ENCODE results near the gene CCN5. TPM values are rescaled to one million over a fixed set of nuclear protein-coding genes. Genes with fewer than 3 reads are reported as not detected.
"Not testable (repeated sequence)": the region's sequence is repeated elsewhere in the genome, so short reads cannot be mapped to it uniquely, and the experiment has no call there.

Gene CCN5
- total RNA-seq, 1 donor from 2014 or later, result 134 TPM

DNA sequence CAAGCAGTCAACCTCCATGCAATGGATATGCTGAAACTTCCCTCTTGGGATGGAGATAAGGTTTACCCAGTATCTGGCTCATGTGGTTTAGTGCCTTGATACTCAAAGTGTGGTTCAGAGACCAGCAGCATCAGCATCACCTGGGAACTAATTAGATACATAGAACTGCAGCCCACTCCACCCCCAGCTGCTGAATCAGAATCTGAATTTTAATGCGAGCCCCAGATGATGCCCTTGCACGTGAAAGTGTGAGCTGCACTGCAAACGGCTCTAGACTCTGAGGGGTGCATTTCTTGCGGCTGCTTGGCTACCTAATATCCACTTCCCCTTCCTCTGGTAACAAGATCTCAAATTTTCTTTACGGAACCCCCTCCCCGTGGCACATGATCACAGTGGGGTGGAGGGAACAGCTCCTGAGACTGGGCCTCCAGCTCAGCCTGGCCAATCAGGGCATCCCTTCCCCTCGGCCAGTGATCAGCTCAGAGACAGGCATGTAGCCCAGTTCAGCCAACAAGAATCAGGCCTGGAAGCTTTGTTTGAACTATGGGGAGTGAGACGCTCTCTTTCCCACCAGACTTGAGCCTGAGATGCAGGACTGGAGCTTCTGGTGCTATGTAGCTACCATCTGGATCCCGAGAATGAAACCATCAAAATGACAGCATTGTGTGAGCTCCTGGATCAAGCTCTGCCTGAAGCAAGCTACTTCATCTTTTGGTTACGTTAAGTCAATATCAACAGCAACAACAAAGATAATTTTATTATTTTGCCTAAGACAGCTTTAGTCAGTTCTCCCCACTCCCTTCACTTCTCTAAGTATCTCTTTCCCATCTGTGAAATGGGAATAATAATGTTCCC lies 43.3 kb downstream of the CCN5 start:
- Histone ChIP-seq H3K9me3 (no peaks in the 10 kb centered on the region), H3K4me3 (no peak overlapping the region), H3K27ac (no peak overlapping the region), H3K4me1 (no peaks in the 10 kb centered on the region), H3K36me3 (no peaks in the 10 kb centered on the region), H3K27me3 (no peaks in the 10 kb centered on the region)
- TF ChIP-seq POLR2A (IDR thresholded peaks at IDR 0.05) (no peak), CTCF (IDR thresholded peaks at IDR 0.05) (no peak), POLR2AphosphoS5 (IDR thresholded peaks at IDR 0.05; ENCODE audit: insufficient read depth in 1 of 2, low read depth in 1 of 2) (no peak)
- no peak for DNase-seq (ENCODE audit: extremely low spot score in 2 of 2)
- intact Hi-C loops (cut with DNase I), result no loop called here

DNA sequence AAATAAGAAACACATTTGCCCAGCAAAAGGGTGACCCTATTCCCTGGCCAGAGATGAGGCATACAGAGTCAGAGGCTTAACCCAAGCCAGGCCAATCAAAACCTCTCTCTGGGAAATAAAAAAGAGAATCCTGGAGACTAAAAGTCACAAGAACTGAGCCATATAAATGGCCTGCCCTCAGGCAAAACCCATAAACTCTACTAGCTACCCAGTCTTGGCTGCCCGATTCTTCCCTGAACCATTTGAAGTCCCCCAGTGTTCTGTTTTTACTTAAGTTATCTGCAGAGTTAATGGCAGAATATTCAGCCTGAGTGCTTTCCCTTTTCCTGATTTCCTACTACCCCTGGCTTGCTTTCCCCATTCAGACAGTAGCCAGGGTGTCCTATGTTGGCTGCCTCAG lies 44.4 kb downstream of the CCN5 start:
- no peak overlapping the region for H3K27ac ChIP-seq
- no peak overlapping the region for H3K4me3 ChIP-seq
- no peaks in the 10 kb centered on the region for H3K27me3 ChIP-seq
- H3K36me3 ChIP-seq, result no peaks in the 10 kb centered on the region
- no peak for DNase-seq (ENCODE audit: extremely low spot score in 2 of 2)
- H3K4me1 ChIP-seq, result no peaks in the 10 kb centered on the region
- TF ChIP-seq POLR2A (IDR thresholded peaks at IDR 0.05) (no peak), CTCF (IDR thresholded peaks at IDR 0.05) (no peak), POLR2AphosphoS5 (IDR thresholded peaks at IDR 0.05; ENCODE audit: insufficient read depth in 1 of 2, low read depth in 1 of 2) (no peak)
- no peaks in the 10 kb centered on the region for H3K9me3 ChIP-seq
- intact Hi-C loops (cut with DNase I), result no loop called here

- Histone ChIP-seq H3K4me3 (no peak overlapping the region), H3K27ac (peak overlapping the region; percentile 46), H3K4me1 (no peaks in the 10 kb centered on the region), H3K36me3 (no peaks in the 10 kb centered on the region), H3K9me3 (no peaks in the 10 kb centered on the region), H3K27me3 (no peaks in the 10 kb centered on the region)
- no peak for TF ChIP-seq CTCF (IDR thresholded peaks at IDR 0.05)
- TF ChIP-seq POLR2AphosphoS5 (IDR thresholded peaks at IDR 0.05; ENCODE audit: insufficient read depth in 1 of 2, low read depth in 1 of 2), result no peak
- TF ChIP-seq POLR2A (IDR thresholded peaks at IDR 0.05), result no peak
- DNase-seq (ENCODE audit: extremely low spot score in 2 of 2), result no peak
- intact Hi-C loops (cut with DNase I), result no loop called here
These were observed 46.3 kb downstream of the CCN5 start for GRCh38 chr20:44761423-44761822.

DNA sequence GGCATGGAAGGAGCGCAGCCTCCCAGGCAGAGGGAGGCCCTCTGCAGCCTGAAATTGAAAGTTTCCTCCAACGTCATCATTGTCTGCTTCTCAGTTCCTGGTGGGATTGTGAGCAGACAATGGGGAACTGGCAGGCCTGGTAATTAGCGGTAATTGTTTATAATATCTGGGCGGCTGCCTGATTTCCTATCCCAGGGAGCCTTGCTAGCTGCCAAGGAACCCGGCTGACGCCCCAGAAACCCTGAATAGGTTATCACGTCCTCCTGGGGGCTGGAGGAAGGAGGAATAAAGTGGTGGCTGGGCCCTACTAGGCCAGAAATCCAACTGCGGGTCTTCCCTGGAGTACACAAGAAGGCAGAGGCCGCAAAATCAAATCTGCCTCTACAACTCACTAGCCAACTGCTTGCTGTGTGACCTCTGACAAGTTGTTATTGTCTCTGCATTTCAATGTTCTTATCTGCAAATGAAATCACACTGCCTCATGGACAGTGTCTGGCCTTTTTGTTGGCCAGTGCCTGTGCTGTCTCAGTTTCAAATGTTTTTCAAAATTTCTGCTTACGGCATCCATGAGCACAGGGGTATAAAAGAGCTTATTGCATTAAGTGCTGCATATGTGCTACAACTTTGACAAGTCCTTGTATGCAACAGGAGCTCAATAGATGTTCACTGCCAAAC lies 47.4 kb downstream of the CCN5 start:
- Histone ChIP-seq H3K27ac (peak overlapping the region; percentile 40), H3K27me3 (no peaks in the 10 kb centered on the region), H3K4me3 (no peak overlapping the region), H3K9me3 (no peaks in the 10 kb centered on the region), H3K4me1 (no peaks in the 10 kb centered on the region), H3K36me3 (no peaks in the 10 kb centered on the region)
- intact Hi-C loops (cut with DNase I), result no loop called here
- TF ChIP-seq POLR2A (IDR thresholded peaks at IDR 0.05), result no peak
- no peak for TF ChIP-seq CTCF (IDR thresholded peaks at IDR 0.05)
- TF ChIP-seq POLR2AphosphoS5 (IDR thresholded peaks at IDR 0.05; ENCODE audit: insufficient read depth in 1 of 2, low read depth in 1 of 2), result no peak
- DNase-seq (ENCODE audit: extremely low spot score in 2 of 2), result no peak

GRCh38 chr20:44763798-44764197 lies 48.6 kb downstream of the CCN5 start:
- intact Hi-C loops (cut with DNase I); H3K27me3 ChIP-seq; H3K4me1 ChIP-seq; H3K4me3 ChIP-seq; H3K9me3 ChIP-seq; DNase-seq (ENCODE audit: extremely low spot score in 2 of 2); H3K36me3 ChIP-seq; H3K27ac ChIP-seq: not testable (repeated sequence)

All from vagina (tissue), 2 donors.